ENCODE results near the gene UBIAD1.

DNA sequence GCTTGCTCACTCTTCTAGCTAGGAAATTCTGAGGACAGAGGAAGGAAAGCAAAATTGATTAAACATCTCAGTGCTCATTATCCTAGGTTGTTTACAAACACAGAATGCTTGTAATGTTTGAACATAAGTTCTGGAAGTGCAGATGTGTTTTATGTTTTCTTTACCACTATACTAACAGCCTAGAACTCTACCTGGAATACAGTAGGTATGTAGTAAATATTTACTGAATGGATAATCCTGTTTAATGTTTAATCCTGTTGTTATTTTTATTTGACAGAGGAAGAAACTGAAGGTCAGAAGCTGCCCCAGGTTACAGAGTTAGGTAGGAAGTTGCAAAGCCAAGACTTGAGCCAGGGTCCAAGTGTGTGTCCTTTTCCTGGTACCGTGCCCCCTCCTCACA lies 16.7 kb upstream of the UBIAD1 start:
- TF ChIP-seq PREB (CRISPR knock-in tag; IDR thresholded peaks at IDR 0.05; ENCODE audit: borderline replicate concordance) (no peak), RELA (CRISPR knock-in tag; IDR thresholded peaks at IDR 0.05; ENCODE audit: borderline replicate concordance) (no peak), HMGA2 (CRISPR knock-in tag; IDR thresholded peaks at IDR 0.05) (no peak), MAX (CRISPR knock-in tag; IDR thresholded peaks at IDR 0.05) (no peak), TEAD1 (CRISPR knock-in tag; IDR thresholded peaks at IDR 0.05) (no peak)
- TF ChIP-seq, protein P1, sequence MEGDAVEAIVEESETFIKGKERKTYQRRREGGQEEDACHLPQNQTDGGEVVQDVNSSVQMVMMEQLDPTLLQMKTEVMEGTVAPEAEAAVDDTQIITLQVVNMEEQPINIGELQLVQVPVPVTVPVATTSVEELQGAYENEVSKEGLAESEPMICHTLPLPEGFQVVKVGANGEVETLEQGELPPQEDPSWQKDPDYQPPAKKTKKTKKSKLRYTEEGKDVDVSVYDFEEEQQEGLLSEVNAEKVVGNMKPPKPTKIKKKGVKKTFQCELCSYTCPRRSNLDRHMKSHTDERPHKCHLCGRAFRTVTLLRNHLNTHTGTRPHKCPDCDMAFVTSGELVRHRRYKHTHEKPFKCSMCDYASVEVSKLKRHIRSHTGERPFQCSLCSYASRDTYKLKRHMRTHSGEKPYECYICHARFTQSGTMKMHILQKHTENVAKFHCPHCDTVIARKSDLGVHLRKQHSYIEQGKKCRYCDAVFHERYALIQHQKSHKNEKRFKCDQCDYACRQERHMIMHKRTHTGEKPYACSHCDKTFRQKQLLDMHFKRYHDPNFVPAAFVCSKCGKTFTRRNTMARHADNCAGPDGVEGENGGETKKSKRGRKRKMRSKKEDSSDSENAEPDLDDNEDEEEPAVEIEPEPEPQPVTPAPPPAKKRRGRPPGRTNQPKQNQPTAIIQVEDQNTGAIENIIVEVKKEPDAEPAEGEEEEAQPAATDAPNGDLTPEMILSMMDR (IDR thresholded peaks at IDR 0.05), result no peak

Data from WTC11 (cell line).